Lower lobe of right lung (tissue), 2 donors: ENCODE results near the gene IFNL2. TPM values are rescaled to one million over a fixed set of nuclear protein-coding genes. Genes with fewer than 3 reads are reported as not detected.
A peak's percentile ranks its signal among the peaks of the same experiment; 100 is the strongest.
"Not testable (repeated sequence)": the region's sequence is repeated elsewhere in the genome, so short reads cannot be mapped to it uniquely, and the experiment has no call there.

ENCODE experiments used
- ATAC-seq, 2 donors: fragments of 200-7000 bp; cut with Tn5 transposase; one replicate each; pipeline ENCODE4 v1.9.1; 2020 to 2022; ENCODE audit warnings: mild to moderate bottlenecking in 2 of 2, moderate library complexity in 2 of 2
- DNase-seq: peaks from one replicate; pipeline ENCODE4 v3.0.0-alpha.2; 2020
- H3K27ac ChIP-seq: fragments of 200-600 bp; one replicate; pipeline ENCODE4 v1.8.0; 2022
- H3K27me3 ChIP-seq: fragments of 200-600 bp; one replicate; pipeline ENCODE4 v1.8.0; 2022; ENCODE audit warnings: low read depth
- H3K36me3 ChIP-seq: fragments of 200-600 bp; one replicate; pipeline ENCODE4 v1.8.0; 2022; ENCODE audit warnings: mild to moderate bottlenecking
- H3K4me1 ChIP-seq: fragments of 200-600 bp; one replicate; pipeline ENCODE4 v1.8.0; 2022
- H3K4me3 ChIP-seq: fragments of 200-600 bp; one replicate; pipeline ENCODE4 v1.8.0; 2022; ENCODE audit warnings: mild to moderate bottlenecking
- H3K9me3 ChIP-seq: fragments of 200-600 bp; one replicate; pipeline ENCODE4 v1.8.0; 2022
- CTCF ChIP-seq: fragments of 200-600 bp; IDR thresholded peaks from one replicate; pipeline ENCODE4 v1.8.0; 2022; ENCODE audit warnings: antibody characterized with exemption, mild to moderate bottlenecking
- intact Hi-C: fragments of 100-400 bp; cut with DNase I; formaldehyde crosslinking; loops from one replicate; pipeline ENCODE4 v1.11.0; 2022
- total RNA-seq: library from RNA; stranded (reverse); fragmentation: NEBNext Ultra II Directional; extraction: Animal tissue kit (Norgen Biotek cat#: 25700); gene quantifications from one replicate; pipeline ENCODE4 v1.2.1, GENCODE V29; 2021
- donor health status: DM: no; HTN: yes; CAD: no; lungs with severe emphysema.

The IFNL2 gene
- total RNA-seq, 1 donor from 2014 or later: not detected

- no peak for DNase-seq
- Histone ChIP-seq H3K4me3 (no peak overlapping the region), H3K27me3 (peaks cover 10% of the 10 kb centered on the region), H3K4me1 (no peaks in the 10 kb centered on the region), H3K36me3 (no peaks in the 10 kb centered on the region), H3K9me3 (no peaks in the 10 kb centered on the region), H3K27ac (no peak overlapping the region)
- no peak for TF ChIP-seq CTCF
- intact Hi-C loops: no loop called here
- peak in 1 of 2 donors; percentile 17 for ATAC-seq
Observed at GRCh38 chr19:39236527-39236926, 31.7 kb upstream of the IFNL2 start.

- TF ChIP-seq CTCF: no peak
- no peak overlapping the region for H3K27ac ChIP-seq
- ATAC-seq (peak; percentile 96 to 97), DNase-seq (peak; percentile 91)
- intact Hi-C loops: no loop called here
- H3K4me1 ChIP-seq: no peaks in the 10 kb centered on the region
- H3K27me3 ChIP-seq: peaks cover 10% of the 10 kb centered on the region
- peak overlapping the region; percentile 14 for H3K4me3 ChIP-seq
- H3K36me3 ChIP-seq: no peaks in the 10 kb centered on the region
- no peaks in the 10 kb centered on the region for H3K9me3 ChIP-seq
Observed at GRCh38 chr19:39237200-39238184, 30.7 kb upstream of the IFNL2 start.

- no peak for ATAC-seq
Observed at GRCh38 chr19:39238209-39238608, 30.0 kb upstream of the IFNL2 start.

GRCh38 chr19:39238944-39239343 is 29.3 kb upstream of the IFNL2 start:
- no peak for TF ChIP-seq CTCF
- Histone ChIP-seq H3K4me3 (no peak overlapping the region), H3K27ac (no peak overlapping the region), H3K4me1 (no peaks in the 10 kb centered on the region), H3K9me3 (no peaks in the 10 kb centered on the region), H3K36me3 (no peaks in the 10 kb centered on the region), H3K27me3 (peaks cover 11% of the 10 kb centered on the region)
- DNase-seq: no peak
- intact Hi-C loops: no loop called here
- ATAC-seq: no peak

More at GRCh38 chr19:39238209-39238608, 30.0 kb upstream of the IFNL2 start:
- Histone ChIP-seq H3K27ac (no peak overlapping the region), H3K4me3 (no peak overlapping the region), H3K4me1 (no peaks in the 10 kb centered on the region), H3K27me3 (peaks cover 10% of the 10 kb centered on the region), H3K9me3 (no peaks in the 10 kb centered on the region), H3K36me3 (no peaks in the 10 kb centered on the region)
- no peak for TF ChIP-seq CTCF
- DNase-seq: no peak
- intact Hi-C loops: no loop called here

GRCh38 chr19:39240421-39240820 is 27.8 kb upstream of the IFNL2 start:
- TF ChIP-seq CTCF: no peak
- DNase-seq (no peak), ATAC-seq (no peak)
- no peaks in the 10 kb centered on the region for H3K4me1 ChIP-seq
- H3K27me3 ChIP-seq: peaks cover 14% of the 10 kb centered on the region
- no peaks in the 10 kb centered on the region for H3K9me3 ChIP-seq
- no peak overlapping the region for H3K4me3 ChIP-seq
- intact Hi-C loops: no loop called here
- H3K27ac ChIP-seq: no peak overlapping the region
- H3K36me3 ChIP-seq: no peaks in the 10 kb centered on the region

- DNase-seq, H3K4me1 ChIP-seq, H3K27ac ChIP-seq, ATAC-seq, H3K4me3 ChIP-seq, H3K36me3 ChIP-seq, H3K9me3 ChIP-seq, intact Hi-C loops: not testable (repeated sequence)
- H3K27me3 ChIP-seq: peaks cover 34% of the 10 kb centered on the region
Observed at GRCh38 chr19:39243741-39244140, 24.5 kb upstream of the IFNL2 start.

GRCh38 chr19:39244410-39245100 is 23.6 kb upstream of the IFNL2 start, which contains the start of gene IFNL3:
Gene IFNL3, minus strand, starts transcription at chr19:39245006. Its CDS starts 39 bp downstream, at chr19:39244967.
- ATAC-seq, H3K9me3 ChIP-seq, DNase-seq, H3K27ac ChIP-seq, H3K36me3 ChIP-seq, intact Hi-C loops, H3K4me3 ChIP-seq, H3K4me1 ChIP-seq: not testable (repeated sequence)
- peaks cover 41% of the 10 kb centered on the region for H3K27me3 ChIP-seq

- DNase-seq, H3K4me3 ChIP-seq, H3K36me3 ChIP-seq, H3K27ac ChIP-seq, H3K4me1 ChIP-seq, intact Hi-C loops, H3K9me3 ChIP-seq: not testable (repeated sequence)
- H3K27me3 ChIP-seq: peaks cover 43% of the 10 kb centered on the region
- ATAC-seq: peak in 1 of 2 donors; percentile 17
Observed at GRCh38 chr19:39245166-39245565, 23.0 kb upstream of the IFNL2 start.
